Activated naive CD4-positive, alpha-beta T cell (primary cell): ENCODE data around the gene PYDC2.

Experiments used
- DNase-seq, 4 experiments: peaks; one replicate each; lab custom pipeline; 2025; lab: John Stamatoyannopoulos, UW

The PYDC2 gene

GRCh38 chr3:191461113-191461595 lies at the start of gene PYDC2:
PYDC2 (plus strand) TSS chr3:191461163; CDS start chr3:191461163, 0 bp downstream.
- no peak for DNase-seq

GRCh38 chr3:191412759-191413158 lies 48.2 kb upstream of the PYDC2 start:
- no peak for DNase-seq

DNA sequence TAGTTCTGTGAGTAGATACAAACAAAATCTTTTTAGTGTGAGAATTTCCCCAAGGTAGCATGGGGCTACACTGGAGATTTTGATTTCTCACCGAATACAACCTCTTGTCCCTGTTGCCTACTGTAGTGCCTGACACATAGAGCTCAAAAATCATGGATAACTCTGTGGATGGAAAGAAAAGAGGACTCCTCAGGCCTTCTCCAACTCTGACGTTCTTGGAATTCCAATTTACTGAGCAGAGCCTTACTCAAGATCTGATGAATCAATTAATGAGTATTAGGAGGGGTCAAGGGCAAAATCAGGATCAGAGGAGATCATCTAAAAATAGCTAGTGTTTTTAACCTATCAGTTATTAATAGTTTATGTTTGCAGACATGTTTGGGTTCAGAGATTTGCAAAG lies 46.7 kb upstream of the PYDC2 start:
- DNase-seq, result no peak

GRCh38 chr3:191414732-191415131 lies 46.2 kb upstream of the PYDC2 start:
- no peak for DNase-seq

DNA sequence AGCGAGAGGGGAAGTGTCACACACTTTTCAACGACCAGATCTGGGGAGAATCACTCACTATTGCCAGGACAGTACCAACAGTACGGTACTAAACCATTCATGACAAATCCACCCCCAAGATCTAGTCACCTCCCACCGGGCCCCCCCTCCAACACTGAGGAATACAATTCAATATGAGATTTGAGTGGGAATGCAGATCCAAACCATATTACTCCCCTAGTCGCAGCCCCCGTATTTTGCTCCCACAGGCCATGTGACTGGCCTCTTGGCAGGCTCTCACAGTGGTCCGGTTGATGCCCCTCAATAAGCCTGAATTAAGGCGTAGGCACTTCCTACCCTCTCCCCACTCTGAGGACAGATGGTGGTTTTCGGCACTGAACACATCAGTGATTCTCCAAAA lies 45.4 kb upstream of the PYDC2 start:
- DNase-seq, result no peak

DNA sequence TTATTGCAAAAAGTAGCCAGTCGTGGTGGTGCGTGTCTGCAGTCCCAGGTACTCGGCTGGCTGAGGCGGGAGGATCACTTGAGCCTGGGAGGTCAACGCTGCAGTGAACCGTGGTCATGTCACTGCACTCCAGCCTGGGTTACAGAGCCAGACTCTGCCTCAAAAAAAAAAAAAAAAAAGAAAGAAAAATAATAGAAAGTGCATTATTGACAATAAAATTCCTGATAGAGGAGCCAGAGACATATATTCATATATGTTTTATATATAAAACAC lies 43.6 kb upstream of the PYDC2 start:
- no peak for DNase-seq

DNA sequence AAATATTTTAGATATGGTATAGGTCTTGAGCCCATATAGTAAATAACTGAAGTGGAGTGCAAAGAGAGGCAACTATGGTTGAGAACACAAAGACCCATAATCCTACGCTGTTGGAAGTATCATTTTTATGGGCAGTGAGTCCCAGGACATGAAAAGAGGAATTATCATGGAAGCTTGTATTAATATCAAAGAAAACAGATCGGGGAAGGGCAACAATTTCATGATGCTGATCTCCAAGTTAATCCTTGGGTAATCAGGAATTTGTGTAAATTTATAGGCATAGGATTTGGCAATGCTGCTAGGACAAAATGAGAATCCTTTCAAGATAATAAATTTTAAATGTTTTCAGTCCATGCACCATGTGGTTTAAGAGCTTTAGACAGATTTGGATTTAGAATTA lies 40.2 kb upstream of the PYDC2 start:
- no peak for DNase-seq

DNA sequence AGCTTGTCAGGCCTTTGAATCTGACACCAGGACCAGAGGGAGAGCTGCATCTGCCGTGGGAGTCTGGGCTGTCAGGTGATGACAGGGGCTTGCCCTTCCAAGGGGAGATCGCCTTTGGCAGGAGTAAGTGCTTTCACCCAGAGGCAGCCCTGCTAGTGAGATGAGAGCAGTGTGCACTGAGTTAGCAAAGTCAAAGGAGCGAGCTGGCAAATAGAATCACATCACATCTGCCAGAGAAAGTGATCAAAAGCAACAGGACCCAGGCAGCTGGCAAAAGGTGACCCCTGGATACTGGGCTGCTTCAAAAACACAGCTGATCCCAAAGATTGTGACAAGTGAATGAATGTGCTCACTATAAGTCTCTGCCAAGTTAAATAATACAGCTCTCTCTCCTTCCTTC lies 36.1 kb upstream of the PYDC2 start:
- no peak for DNase-seq

- no peak for DNase-seq
Measured at GRCh38 chr3:191425322-191425734, 35.6 kb upstream of the PYDC2 start.

GRCh38 chr3:191426311-191426710 lies 34.7 kb upstream of the PYDC2 start:
- DNase-seq, result no peak

- no peak for DNase-seq
Measured at GRCh38 chr3:191428177-191428576, 32.8 kb upstream of the PYDC2 start.

GRCh38 chr3:191430103-191430502 lies 30.9 kb upstream of the PYDC2 start:
- DNase-seq, result no peak

GRCh38 chr3:191431160-191431822 lies 29.7 kb upstream of the PYDC2 start:
- DNase-seq, result no peak

DNA sequence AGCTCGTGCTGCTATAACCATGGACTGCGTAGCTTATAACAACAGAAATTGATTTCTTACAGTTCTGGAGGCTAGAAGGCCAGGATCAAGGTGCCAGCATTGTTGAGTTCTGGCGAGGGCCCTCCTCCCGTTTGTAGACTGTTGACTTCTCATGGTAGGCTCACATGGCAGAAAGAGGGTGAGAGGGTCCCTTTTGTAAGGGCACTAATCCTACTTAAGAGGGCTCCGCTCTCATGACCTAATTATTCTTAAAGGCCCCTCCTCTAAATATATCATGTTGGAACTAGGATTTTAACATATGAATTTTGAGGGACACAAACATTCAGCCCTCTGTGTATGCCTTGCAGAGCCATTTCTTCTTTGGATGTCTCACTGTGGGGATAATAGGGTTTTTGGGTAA lies 28.8 kb upstream of the PYDC2 start:
- no peak for DNase-seq

DNA sequence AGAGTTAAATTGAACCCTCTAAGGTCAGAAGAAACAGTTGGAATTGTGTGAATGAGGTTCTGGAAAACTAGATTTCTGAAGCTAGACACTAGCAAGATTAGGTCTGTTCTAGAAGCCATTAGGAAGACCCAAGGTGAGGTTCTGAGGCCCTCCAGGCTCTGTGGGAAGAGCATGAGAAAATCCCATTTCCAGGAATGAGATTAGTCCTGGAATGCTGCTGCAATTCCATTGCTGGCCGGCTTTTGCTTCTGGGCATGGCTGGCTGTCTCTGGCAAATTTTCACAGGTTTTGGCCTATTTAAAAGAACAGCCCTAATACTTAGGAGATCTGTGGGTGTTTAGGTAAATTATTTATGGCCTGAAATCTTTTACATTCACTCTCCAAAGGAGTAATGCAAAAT lies 26.9 kb upstream of the PYDC2 start:
- DNase-seq, result no peak

- no peak for DNase-seq
Measured at GRCh38 chr3:191435981-191436380, 25.0 kb upstream of the PYDC2 start.

DNA sequence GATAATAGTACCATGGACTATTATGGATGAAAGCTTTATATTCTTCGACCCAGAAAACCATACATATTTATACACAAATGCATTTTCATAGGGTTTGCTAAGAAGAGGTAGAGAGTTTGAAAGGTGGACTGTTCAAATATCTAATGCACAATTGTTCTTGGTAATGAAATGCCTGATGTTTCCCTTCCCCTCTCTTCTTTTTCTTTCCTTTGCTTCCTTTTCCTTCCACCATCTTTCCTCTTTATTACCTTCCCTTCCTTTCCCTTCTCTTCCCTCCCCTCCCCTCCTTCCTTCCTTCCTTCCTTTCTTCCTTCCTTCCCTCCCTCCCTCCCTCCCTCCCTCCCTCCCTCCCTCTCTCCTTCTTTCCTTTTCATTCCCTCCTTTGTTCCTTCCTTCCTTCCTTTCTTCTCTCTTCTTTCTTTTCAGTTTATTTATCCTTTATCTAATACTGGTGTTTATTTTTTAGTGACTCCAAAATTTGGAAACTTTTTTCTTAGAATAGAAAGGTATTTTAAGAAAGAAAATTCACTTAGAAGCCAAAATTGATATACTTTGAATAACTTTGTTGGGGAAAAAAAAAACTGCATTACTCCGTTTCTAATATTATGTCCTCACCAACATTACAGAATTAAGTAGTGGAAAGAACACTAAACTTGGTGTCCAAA lies 22.7 kb upstream of the PYDC2 start:
- DNase-seq, result no peak

DNA sequence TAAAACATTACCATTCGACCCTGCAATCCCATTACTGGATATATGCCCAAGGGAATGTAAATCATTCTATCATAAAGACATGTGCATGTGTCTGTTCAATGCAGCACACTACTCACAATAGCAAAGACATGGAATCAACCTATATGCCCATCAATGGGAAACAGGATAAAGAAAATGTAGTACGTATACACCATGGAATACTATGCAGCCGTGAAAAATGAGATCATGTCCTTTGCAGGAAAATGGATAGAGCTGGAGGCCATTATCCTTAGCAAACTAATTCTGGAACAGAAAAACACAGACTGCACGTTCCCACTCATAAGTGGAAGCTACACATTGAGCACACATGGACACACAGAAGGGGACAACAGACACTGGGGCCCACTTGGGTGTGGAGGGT lies 20.4 kb upstream of the PYDC2 start:
- no peak for DNase-seq

GRCh38 chr3:191441687-191442086 lies 19.3 kb upstream of the PYDC2 start:
- no peak for DNase-seq

DNA sequence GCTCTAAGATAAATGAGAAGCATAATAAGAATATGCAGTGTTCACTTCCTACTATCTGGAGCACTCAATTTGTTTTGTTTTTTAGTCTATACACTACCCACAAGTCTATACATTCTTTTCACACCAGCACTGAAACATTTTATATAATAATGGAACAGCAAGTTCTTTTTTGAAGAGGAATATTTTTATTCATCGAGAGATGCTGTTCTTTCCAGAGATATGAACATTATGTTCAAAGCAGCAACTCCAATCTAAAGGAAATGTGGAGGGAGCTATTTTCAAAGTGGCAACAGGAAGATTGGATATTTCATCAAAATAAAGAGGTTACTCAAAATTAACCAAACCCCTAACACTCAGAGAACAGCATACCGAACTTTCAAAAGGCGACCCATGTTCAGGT lies 16.4 kb upstream of the PYDC2 start:
- DNase-seq, result no peak

- no peak for DNase-seq
Measured at GRCh38 chr3:191449256-191449655, 11.7 kb upstream of the PYDC2 start.

DNA sequence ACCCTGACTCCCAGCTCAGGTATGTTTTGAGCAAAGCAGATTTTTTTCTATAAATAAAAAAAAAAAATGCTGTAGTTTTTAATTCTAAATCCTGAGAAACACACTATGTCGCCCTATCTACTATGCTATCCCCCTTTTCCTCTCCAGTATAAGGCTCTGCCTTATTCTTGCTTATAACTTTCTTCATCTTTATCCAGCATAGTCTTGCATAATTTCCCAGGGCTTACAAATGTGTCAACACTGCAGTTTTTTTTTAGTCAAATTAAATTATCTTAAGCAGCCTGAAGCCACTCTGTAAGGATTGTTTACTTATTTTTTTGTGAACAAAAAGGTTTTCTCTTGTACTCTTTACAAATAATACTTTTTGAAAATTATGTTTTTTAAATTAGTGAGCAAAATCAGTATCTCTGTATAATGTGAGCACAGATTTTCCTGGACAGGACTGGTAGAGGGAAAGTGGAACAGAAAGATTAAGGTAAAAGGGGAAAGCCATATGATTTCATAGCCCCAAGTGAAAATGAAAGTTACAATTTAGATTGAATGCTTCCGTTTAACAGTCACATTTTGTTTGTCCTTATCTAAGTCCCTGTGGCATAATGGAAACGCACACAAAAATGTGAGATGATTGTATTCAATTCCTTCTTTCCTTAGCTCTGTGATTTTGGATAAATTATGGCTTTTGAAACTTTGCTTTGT lies 5.6 kb upstream of the PYDC2 start:
- no peak for DNase-seq

- DNase-seq, result no peak
Measured at GRCh38 chr3:191460360-191460759, 603 bp upstream of the PYDC2 start.

GRCh38 chr3:191470080-191470479 lies 9.1 kb downstream of the PYDC2 start:
- DNase-seq, result no peak
